Lung (tissue), 12 donors: ENCODE results near the gene USP4. TPM values are rescaled to one million over a fixed set of nuclear protein-coding genes. Genes with fewer than 3 reads are reported as not detected.

ENCODE experiments used
- ATAC-seq: fragments of 200-7000 bp; cut with Tn5 transposase; one replicate; pipeline ENCODE4 v1.9.1; 2020; ENCODE audit warnings: moderate number of reproducible peaks; ENCODE audit not compliant: insufficient read depth, low FRiP score
- DNase-seq, 3 donors: peaks; one replicate each; pipeline ENCODE4 v3.0.0-alpha.2; 2013 to 2017
- H3K27ac ChIP-seq, 2 donors: one replicate each; pipeline ENCODE4 v1.5.1; 2013; ENCODE audit warnings: mild to moderate bottlenecking in 2 of 2, moderate library complexity in 2 of 2, control low read depth in 1 of 2, inconsistent platforms in 1 of 2, low read depth in 1 of 2, low read length in 1 of 2
- H3K27me3 ChIP-seq, 3 donors: one replicate each; pipeline ENCODE4 v1.5.1; 2013; ENCODE audit warnings: low read length in 2 of 3; ENCODE audit not compliant: control insufficient read depth in 3 of 3, insufficient read depth in 3 of 3
- H3K36me3 ChIP-seq, 4 donors: one replicate each; pipeline ENCODE4 v1.5.1; 2013; ENCODE audit warnings: low read length in 4 of 4, mild to moderate bottlenecking in 1 of 4, moderate library complexity in 1 of 4; ENCODE audit not compliant: control insufficient read depth in 4 of 4, insufficient read depth in 4 of 4
- H3K4me1 ChIP-seq, 5 donors: one replicate each; pipeline ENCODE4 v1.5.1; 2013; ENCODE audit warnings: low read length in 5 of 5, mild to moderate bottlenecking in 2 of 5, moderate library complexity in 1 of 5; ENCODE audit not compliant: control insufficient read depth in 5 of 5, insufficient read depth in 5 of 5
- H3K4me3 ChIP-seq: one replicate; pipeline ENCODE4 v1.5.1; 2013; ENCODE audit warnings: mild to moderate bottlenecking, control low read depth, moderate library complexity
- H3K9ac ChIP-seq, 2 donors: one replicate each; pipeline ENCODE4 v1.5.1; 2013; ENCODE audit warnings: low read length in 2 of 2, control low read depth in 1 of 2; ENCODE audit not compliant: insufficient read depth in 1 of 2
- H3K9me3 ChIP-seq, 4 donors: one replicate each; pipeline ENCODE4 v1.5.1; 2013; ENCODE audit warnings: low read length in 3 of 4, mild to moderate bottlenecking in 1 of 4, moderate library complexity in 1 of 4; ENCODE audit not compliant: control insufficient read depth in 4 of 4, insufficient read depth in 3 of 4
- CTCF ChIP-seq: IDR thresholded peaks from 2 replicates; pipeline ENCODE4 v1.5.1; 2012; ENCODE audit warnings: mild to moderate bottlenecking; ENCODE audit errors: control extremely low read depth, extremely low read depth
- WGBS, 2 donors: extraction: QIAGEN DNeasy Blood & Tissue Kit; methylation state at CpG; one replicate each; pipeline ENCODE4 v1.1.7; 2013; 5-methylcytosine and 5-hydroxymethylcytosine counted together
- polyA plus RNA-seq, 2 donors: library from polyadenylated mRNA; stranded (reverse); fragments of 200-250 nt; gene quantifications; one replicate each; pipeline ENCODE4 v1.2.1, GENCODE V29; 2013
- total RNA-seq, 2 donors: library from RNA; depleted of rRNA in 1 of 2; stranded (reverse); fragments of >200 nt in 1 of 2; gene quantifications; one replicate each; pipeline ENCODE4 v1.2.1, GENCODE V29; 2014 to 2021
- donor health status: control.
- donor health status: control.
- donor health status: Bipolar disorder and iron deficiency.
- donor health status: healthy.
- donor health status: DM: yes; HTN: yes; CAD: no.

USP4 gene
- total and polyA plus RNA-seq, 4 donors, result 39.4 to 72.4 (median 54.7) TPM

DNA sequence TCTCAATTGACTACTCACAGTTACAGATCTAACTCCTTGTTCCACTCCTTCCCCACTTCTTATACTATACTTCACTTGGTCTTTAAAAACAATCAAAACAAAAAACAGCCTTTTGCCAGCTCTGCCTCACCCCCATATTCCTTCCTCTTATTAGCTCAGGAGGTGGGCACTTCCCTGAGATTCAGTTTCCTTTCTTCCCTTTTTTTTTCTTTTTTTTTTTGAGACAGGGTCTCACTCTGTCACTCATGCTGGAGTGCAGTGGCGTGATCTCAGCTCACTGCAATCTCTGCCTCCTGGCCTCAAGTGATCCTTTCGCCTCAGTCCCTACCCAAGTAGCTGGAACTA is 69.7 kb downstream of the USP4 start:
- Histone ChIP-seq H3K4me1 (peaks cover 0 to 9% (median 0%) of the 10 kb centered on the region in 5 donors), H3K9me3 (no peaks in the 10 kb centered on the region), H3K4me3 (no peak overlapping the region), H3K36me3 (peaks cover 0 to 6% (median 4%) of the 10 kb centered on the region in 4 donors), H3K27me3 (no peaks in the 10 kb centered on the region), H3K27ac (no peak overlapping the region), H3K9ac (no peak overlapping the region)
- no peak for ATAC-seq
- TF ChIP-seq CTCF, result no peak
- no peak for DNase-seq
- 91 to 92% methylated on average over 2 of the region's 2 CpGs for WGBS, 2 donors

- Histone ChIP-seq H3K4me3 (no peak overlapping the region), H3K27ac (peak overlapping the region in 1 of 2 donors; percentile 3), H3K9me3 (no peaks in the 10 kb centered on the region), H3K9ac (no peak overlapping the region), H3K4me1 (peaks cover 0 to 9% (median 0%) of the 10 kb centered on the region in 5 donors), H3K27me3 (no peaks in the 10 kb centered on the region), H3K36me3 (peaks cover 0 to 6% (median 4%) of the 10 kb centered on the region in 4 donors)
- DNase-seq (no peak), ATAC-seq (no peak)
- TF ChIP-seq CTCF, result no peak
- 92 to 94% methylated on average over 3 of the region's 3 CpGs for WGBS, 2 donors
Measured at GRCh38 chr3:49269443-49270155, 70.3 kb downstream of the USP4 start.

DNA sequence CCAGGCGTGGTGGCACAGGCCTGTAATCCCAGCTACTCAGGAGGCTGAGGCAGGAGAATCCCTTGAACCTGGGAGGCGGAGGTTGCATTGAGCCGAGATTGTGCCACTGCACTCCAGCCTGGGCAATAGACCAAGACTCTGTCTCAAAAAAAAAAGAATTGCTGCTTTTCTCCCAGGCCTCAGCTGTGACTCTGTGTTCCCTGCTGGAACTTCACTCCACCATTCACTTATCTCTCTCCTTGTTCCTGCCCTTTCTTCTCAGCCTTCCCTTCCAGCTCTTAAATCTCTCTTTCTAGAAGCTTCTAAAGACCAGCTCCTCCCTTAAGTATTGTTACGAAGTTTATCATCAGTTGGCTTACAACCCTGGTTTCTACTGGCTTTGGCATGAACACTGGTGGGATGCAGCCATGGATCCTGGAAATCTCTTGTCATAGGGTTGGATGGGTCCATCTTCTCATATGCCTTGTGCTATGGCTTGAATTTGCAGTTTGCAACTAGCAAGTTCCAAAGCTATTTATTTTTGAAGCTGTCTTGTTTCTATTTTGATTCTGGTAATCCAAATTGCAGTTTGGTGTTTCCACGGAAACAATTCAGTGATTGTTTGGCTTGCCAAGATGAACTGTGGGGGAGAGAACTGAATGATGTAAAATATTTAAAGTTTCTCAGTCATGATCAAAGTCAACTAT is 73.3 kb downstream of the USP4 start:
- Histone ChIP-seq H3K27ac (peak overlapping the region in 1 of 2 donors; percentile 45), H3K4me3 (no peak overlapping the region), H3K9ac (no peak overlapping the region), H3K36me3 (peaks cover 0 to 6% (median 2%) of the 10 kb centered on the region in 4 donors), H3K4me1 (peaks cover 0 to 9% (median 0%) of the 10 kb centered on the region in 5 donors), H3K9me3 (no peaks in the 10 kb centered on the region), H3K27me3 (no peaks in the 10 kb centered on the region)
- DNase-seq, result peak in 2 of 3 donors; percentile 58 to 66
- no peak for ATAC-seq
- WGBS, 2 donors, result 80 to 81% methylated on average over 5 of the region's 5 CpGs
- no peak for TF ChIP-seq CTCF
